HepG2 (cell line): ENCODE data around the gene KRT76. TPM values are rescaled to one million over a fixed set of nuclear protein-coding genes. Genes with fewer than 3 reads are reported as not detected.

Experiments
- ATAC-seq: fragments of 200-7000 bp; cut with Tn5 transposase; 3 replicates; pipeline ENCODE4 v1.9.1; 2020; ENCODE audit warnings: mild to moderate bottlenecking, moderate library complexity
- BruUV-seq: library from RNA; stranded (reverse); fragments of 400-500 nt; replicated peaks from 2 replicates; lab custom pipeline; 2021; lab: Mats Ljungman, UMichigan
- CTCF ChIA-PET: fragments of 300-600 bp; formaldehyde crosslinking; extraction: SDS; loops from one replicate; lab custom pipeline; 2021; ENCODE audit warnings: low total read pairs, inconsistent platforms, low intra/inter-chr PET ratio; lab: Yijun Ruan, JAX
- POLR2A ChIA-PET: fragments of 350-600 bp; sonication (Branson Sonifier 250); formaldehyde crosslinking; loops from one replicate; lab custom pipeline; 2020; ENCODE audit warnings: antibody characterized with exemption, inconsistent platforms; lab: Yijun Ruan, JAX
- DNase-seq: peaks from one replicate; pipeline ENCODE4 v3.0.0-alpha.2; 2015; ENCODE audit warnings: low spot score
- FAIRE-seq: peaks from 3 replicates; lab custom pipeline; 2011; peaks lifted over from hg19 to GRCh38; lab: Jason Lieb, UNC
- H2AFZ ChIP-seq: one replicate; pipeline ENCODE4 v1.6.1; 2011; ENCODE audit warnings: low read length, inconsistent platforms
- H3K27ac ChIP-seq: fragments of 300-600 bp; 3 replicates; pipeline ENCODE4 v1.8.0; 2011; ENCODE audit warnings: mixed run types, mild to moderate bottlenecking, mixed read lengths, low read length, inconsistent platforms; ENCODE audit not compliant: insufficient read depth; ENCODE audit errors: extremely low read length
- H3K27me3 ChIP-seq, 2 experiments: fragments of 200-600 bp in 1 of 2; 2 replicates in 1 of 2; 3 replicates in 1 of 2; pipeline versions ENCODE4 v1.6.0 to v1.8.0; 2011; ENCODE audit warnings: low read length in 2 of 2, mild to moderate bottlenecking in 2 of 2, moderate library complexity in 2 of 2, inconsistent platforms in 1 of 2; ENCODE audit not compliant: insufficient read depth in 2 of 2, control insufficient read depth in 1 of 2
- H3K36me3 ChIP-seq, 2 experiments: fragments of 200-600 bp in 1 of 2; replicated peaks in 1 of 2; 2 replicates in 1 of 2; 3 replicates in 1 of 2; pipeline versions ENCODE4 v1.5.1 to v1.8.0; 2011; ENCODE audit warnings: low read length in 2 of 2, inconsistent platforms in 1 of 2; ENCODE audit not compliant: insufficient read depth in 2 of 2, control insufficient read depth in 1 of 2
- H3K4me1 ChIP-seq: 2 replicates; pipeline ENCODE4 v1.5.1; 2012; ENCODE audit warnings: low read length, inconsistent platforms; ENCODE audit not compliant: insufficient read depth
- H3K4me2 ChIP-seq: 2 replicates; pipeline ENCODE4 v1.6.0; 2011; ENCODE audit warnings: low read depth, low read length, inconsistent platforms
- H3K4me3 ChIP-seq, 3 experiments: fragments of 200-600 bp in 1 of 3; sonication (generic), shearing (Covaris generic) in 1 of 3; replicated peaks in 1 of 3; 2 replicates each; pipeline ENCODE4 v1.5.1; 2011 to 2016; ENCODE audit warnings: low read length in 3 of 3, inconsistent platforms in 2 of 3, low read depth in 2 of 3, mild to moderate bottlenecking in 2 of 3, control low read depth in 1 of 3, mixed read lengths in 1 of 3; ENCODE audit not compliant: insufficient read depth in 1 of 3
- H3K79me2 ChIP-seq: one replicate; pipeline ENCODE4 v1.6.1; 2011; ENCODE audit warnings: low read length, inconsistent platforms; ENCODE audit not compliant: insufficient read depth
- H3K9ac ChIP-seq: 2 replicates; pipeline ENCODE4 v1.6.0; 2011; ENCODE audit warnings: mild to moderate bottlenecking, low read depth, low read length, inconsistent platforms; ENCODE audit not compliant: insufficient read depth
- H3K9me3 ChIP-seq: 2 replicates; pipeline ENCODE4 v1.5.1; 2012; ENCODE audit warnings: mild to moderate bottlenecking, low read length
- H4K20me1 ChIP-seq: 2 replicates; pipeline ENCODE4 v1.6.0; 2011; ENCODE audit warnings: inconsistent platforms, mild to moderate bottlenecking, low read length, moderate library complexity; ENCODE audit not compliant: insufficient read depth
- ATF1 ChIP-seq: IDR thresholded peaks from 2 replicates; pipeline ENCODE4 v1.6.1; 2016; ENCODE audit warnings: mild to moderate bottlenecking, control low read depth
- CBX2 ChIP-seq, 2 experiments: fragments of 200-600 bp in 1 of 2; sonication (generic); formaldehyde crosslinking in 1 of 2; IDR thresholded peaks; 2 replicates each; pipeline versions ENCODE4 v1.7.0 to v1.8.1; 2018 to 2022; ENCODE audit warnings: low read depth in 2 of 2, low read length in 1 of 2, mild to moderate bottlenecking in 1 of 2, missing genetic modification reagents in 1 of 2
- GMEB2 ChIP-seq: IDR thresholded peaks from 2 replicates; pipeline ENCODE4 v1.6.1; 2016; ENCODE audit warnings: missing biosample characterization, missing genetic modification reagents, low read depth
- SPEN ChIP-seq: sonication (generic); formaldehyde crosslinking; IDR thresholded peaks from 2 replicates; pipeline ENCODE4 v1.5.1; 2020; ENCODE audit warnings: low read depth, mild to moderate bottlenecking, missing genetic modification reagents
- SUZ12 ChIP-seq: fragments of 150-350 bp; IDR thresholded peaks from 2 replicates; pipeline ENCODE4 v1.6.1; 2014; ENCODE audit warnings: low read depth, low read length
- TRIM24 ChIP-seq: sonication (generic); formaldehyde crosslinking; IDR thresholded peaks from 2 replicates; pipeline ENCODE4 v1.8.0; 2022; ENCODE audit warnings: mild to moderate bottlenecking, missing genetic modification reagents
- ZBTB44 ChIP-seq: sonication (generic); formaldehyde crosslinking; IDR thresholded peaks from 2 replicates; pipeline ENCODE4 v1.4.0; 2020; ENCODE audit warnings: missing genetic modification reagents
- ZNF12 ChIP-seq: sonication (generic); formaldehyde crosslinking; IDR thresholded peaks from 2 replicates; pipeline ENCODE4 v1.5.0; 2020; ENCODE audit warnings: missing genetic modification reagents
- ZNF292 ChIP-seq: sonication (generic); formaldehyde crosslinking; IDR thresholded peaks from 2 replicates; pipeline ENCODE4 v1.8.1; 2022; ENCODE audit warnings: mild to moderate bottlenecking, low read depth, missing genetic modification reagents, borderline replicate concordance
- WGBS: methylation state at CpG from one replicate; pipeline ENCODE4 v1.1.6; 2017; ENCODE audit warnings: low lambda C conversion rate; 5-methylcytosine and 5-hydroxymethylcytosine counted together
- in situ Hi-C: cut with HindIII; loops from 2 replicates; pipeline ENCODE4 v1.10.0; 2017; ENCODE audit warnings: low pct_unique_long_range_greater_than_20kb; ENCODE audit not compliant: extremely low pct_ligation_motif_present
- intact Hi-C: fragments of 100-400 bp; cut with micrococcal nuclease; formaldehyde crosslinking; loops from one replicate; pipeline ENCODE4 v1.10.0; 2022; ENCODE audit not compliant: unreplicated experiment
- polyA plus RNA-seq, 8 experiments: library from polyadenylated mRNA; depleted of rRNA in 3 of 8; stranded (reverse) in 7 of 8; unstranded in 1 of 8; fragments of >200 nt; fragmentation: Illumina TruSeq in 4 of 8; extraction: Trizol in 4 of 8; gene quantifications; 2 replicates each; pipeline versions ENCODE4 v1.2.1 to v1.2.3, GENCODE V29; 2011 to 2016; ENCODE audit warnings: low read depth in 4 of 8, missing spikeins in 1 of 8, mixed read lengths in 1 of 8; ENCODE audit not compliant: insufficient read depth in 1 of 8
- total RNA-seq, 5 experiments: library from RNA; depleted of rRNA; stranded (reverse); fragments of >200 nt; fragmentation: Illumina TruSeq; extraction: Trizol; gene quantifications; 2 replicates each; pipeline ENCODE4 v1.2.3, GENCODE V29; 2016; ENCODE audit warnings: low read depth in 1 of 5

Gene KRT76
- total and polyA plus RNA-seq, 2 of the 13 experiments (the other 11 are each of a cell fraction or from before 2014, with no cell fraction given), result not detected

GRCh38 chr12:52811191-52812072 is 34.3 kb upstream of the KRT76 start:
- Histone ChIP-seq H4K20me1 (no peaks in the 10 kb centered on the region), H3K4me2 (no peak overlapping the region), H3K36me3 (no peaks in the 10 kb centered on the region), H3K4me3 (no peak overlapping the region), H3K4me1 (no peaks in the 10 kb centered on the region), H3K27ac (no peak overlapping the region), H3K9me3 (no peaks in the 10 kb centered on the region), H3K27me3 (peaks cover 1 to 37% of the 10 kb centered on the region in 2 experiments; a peak in 4 of 5 replicates), H2AFZ (no peak overlapping the region), H3K9ac (no peak overlapping the region), H3K79me2 (no peaks in the 10 kb centered on the region)
- POLR2A ChIA-PET, result no interaction called here
- DNase-seq (no peak), FAIRE-seq (no peak), ATAC-seq (no peak)
- in situ Hi-C loops, result no loop called here
- TF ChIP-seq SPEN (CRISPR knock-in tag) (no peak), TRIM24 (CRISPR knock-in tag) (no peak), ATF1 (CRISPR knock-in tag) (no peak), ZNF12 (no peak), CBX2 (IDR thresholded peaks at IDR 0.05; ENCODE audit: low read depth, low read length) (no peak), CBX2 (CRISPR knock-in tag; IDR thresholded peaks at IDR 0.05; ENCODE audit: low read depth) (no peak)
- intact Hi-C loops, result no loop called here
- no TSS peak for BruUV-seq
- WGBS, result under 1% methylated on average over 4 of the region's 9 CpGs
- CTCF ChIA-PET, result no interaction called here

- intact Hi-C loops (no loop called here), in situ Hi-C loops (no loop called here)
- TF ChIP-seq SUZ12, result no peak
- TF ChIP-seq ZNF292, result no peak
- no peak for TF ChIP-seq GMEB2
- no peak for TF ChIP-seq ZBTB44 (CRISPR knock-in tag)
- H3K36me3 ChIP-seq, result no peaks in the 10 kb centered on the region
- H3K9me3 ChIP-seq, result no peaks in the 10 kb centered on the region
- 8% methylated on average over 5 of the region's 5 CpGs for WGBS
- no peak overlapping the region for H3K9ac ChIP-seq
- no peak overlapping the region for H3K4me3 ChIP-seq
- no peak overlapping the region for H3K27ac ChIP-seq
- ChIA-PET POLR2A (no interaction called here), CTCF (no interaction called here)
- no peak overlapping the region for H3K4me2 ChIP-seq
- DNase-seq (no peak), ATAC-seq (no peak), FAIRE-seq (no peak)
- BruUV-seq, result no TSS peak
- H4K20me1 ChIP-seq, result no peaks in the 10 kb centered on the region
- H2AFZ ChIP-seq, result no peak overlapping the region
- H3K27me3 ChIP-seq, result peaks cover 1 to 37% of the 10 kb centered on the region in 2 experiments; a peak in 4 of 5 replicates
- H3K4me1 ChIP-seq, result no peaks in the 10 kb centered on the region
- H3K79me2 ChIP-seq, result no peaks in the 10 kb centered on the region
Observed at GRCh38 chr12:52810554-52810953, 33.4 kb upstream of the KRT76 start.
